Left renal cortex interstitium (tissue), 4 donors: Measurements from ENCODE around the gene PCDHB11. TPM values are rescaled to one million over a fixed set of nuclear protein-coding genes. Genes with fewer than 3 reads are reported as not detected.
"Not testable (repeated sequence)": the region's sequence is repeated elsewhere in the genome, so short reads cannot be mapped to it uniquely, and the experiment has no call there.

Experiments
- DNase-seq, 4 donors: peaks; one replicate each; pipeline ENCODE4 v3.0.0-alpha.2; 2013; ENCODE audit warnings: low read depth in 4 of 4, low spot score in 2 of 4, missing footprints in 1 of 4
- polyA plus RNA-seq, 4 donors: library from polyadenylated mRNA; unstranded; fragments of 120-200 nt; gene quantifications; one replicate each; pipeline ENCODE4 v1.2.1, GENCODE V29; 2013; ENCODE audit not compliant: insufficient read length in 4 of 4

PCDHB11 gene
- polyA plus RNA-seq, 4 donors, result 4.9 to 6.0 (median 5.6) TPM

DNA sequence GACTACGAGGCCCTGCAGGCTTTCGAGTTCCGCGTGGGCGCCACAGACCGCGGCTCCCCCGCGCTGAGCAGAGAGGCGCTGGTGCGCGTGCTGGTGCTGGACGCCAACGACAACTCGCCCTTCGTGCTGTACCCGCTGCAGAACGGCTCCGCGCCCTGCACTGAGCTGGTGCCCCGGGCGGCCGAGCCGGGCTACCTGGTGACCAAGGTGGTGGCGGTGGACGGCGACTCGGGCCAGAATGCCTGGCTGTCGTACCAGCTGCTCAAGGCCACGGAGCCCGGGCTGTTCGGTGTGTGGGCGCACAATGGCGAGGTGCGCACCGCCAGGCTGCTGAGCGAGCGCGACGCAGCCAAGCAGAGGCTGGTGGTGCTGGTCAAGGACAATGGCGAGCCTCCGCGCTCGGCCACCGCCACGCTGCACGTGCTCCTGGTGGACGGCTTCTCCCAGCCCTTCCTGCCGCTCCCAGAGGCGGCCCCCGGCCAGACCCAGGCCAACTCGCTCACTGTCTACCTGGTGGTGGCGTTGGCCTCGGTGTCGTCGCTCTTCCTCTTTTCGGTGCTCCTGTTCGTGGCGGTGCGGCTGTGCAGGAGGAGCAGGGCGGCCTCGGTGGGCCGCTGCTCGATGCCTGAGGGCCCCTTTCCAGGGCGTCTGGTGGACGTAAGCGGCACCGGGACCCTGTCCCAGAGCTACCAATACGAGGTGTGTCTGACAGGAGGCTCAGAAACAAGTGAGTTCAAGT, 15.1 kb upstream of the PCDHB11 start:
- DNase-seq, result not testable (repeated sequence)

DNA sequence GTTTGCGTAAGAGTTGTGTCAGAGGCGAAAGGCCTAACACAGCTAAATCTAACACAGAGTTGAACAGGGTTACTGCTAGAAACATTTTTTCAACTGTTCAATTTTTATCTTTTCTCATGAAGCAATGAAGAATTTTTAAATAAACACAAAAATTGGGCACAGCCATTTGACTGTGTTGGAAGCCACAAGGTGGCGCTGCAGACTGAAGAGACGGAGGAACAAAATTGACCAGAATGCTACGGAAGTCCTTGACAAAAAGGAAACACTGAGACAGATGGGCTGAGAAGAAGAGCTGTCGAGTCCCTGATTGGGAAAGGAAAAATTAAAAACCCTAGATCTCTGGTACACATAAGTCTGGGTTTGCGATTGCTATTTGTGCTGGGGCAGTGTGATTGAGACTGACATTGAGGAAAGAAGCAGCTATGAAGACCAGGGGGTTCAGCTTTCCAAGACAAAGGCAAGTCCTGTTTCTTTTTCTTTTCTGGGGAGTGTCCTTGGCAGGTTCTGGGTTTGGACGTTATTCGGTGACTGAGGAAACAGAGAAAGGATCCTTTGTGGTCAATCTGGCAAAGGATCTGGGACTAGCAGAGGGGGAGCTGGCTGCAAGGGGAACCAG, 12.4 kb upstream of the PCDHB11 start, which contains the start of gene PCDHB9:
Gene PCDHB9, plus strand, starts transcription at position 265 of the 616 bp plus-strand sequence. Its CDS starts 158 bp downstream, at position 423.
- DNase-seq, result no peak

GRCh38 chr5:141188682-141189081, 10.7 kb upstream of the PCDHB11 start:
- DNase-seq, result not testable (repeated sequence)

- not testable (repeated sequence) for DNase-seq
Observed at GRCh38 chr5:141189131-141189530, 10.3 kb upstream of the PCDHB11 start.

GRCh38 chr5:141192110-141192725, 7.2 kb upstream of the PCDHB11 start, which contains the start of gene PCDHB10:
PCDHB10 (plus strand) TSS chr5:141192353; CDS start chr5:141192553, 200 bp downstream.
- no peak for DNase-seq

- not testable (repeated sequence) for DNase-seq
Observed at GRCh38 chr5:141194332-141194731, 5.1 kb upstream of the PCDHB11 start.

DNA sequence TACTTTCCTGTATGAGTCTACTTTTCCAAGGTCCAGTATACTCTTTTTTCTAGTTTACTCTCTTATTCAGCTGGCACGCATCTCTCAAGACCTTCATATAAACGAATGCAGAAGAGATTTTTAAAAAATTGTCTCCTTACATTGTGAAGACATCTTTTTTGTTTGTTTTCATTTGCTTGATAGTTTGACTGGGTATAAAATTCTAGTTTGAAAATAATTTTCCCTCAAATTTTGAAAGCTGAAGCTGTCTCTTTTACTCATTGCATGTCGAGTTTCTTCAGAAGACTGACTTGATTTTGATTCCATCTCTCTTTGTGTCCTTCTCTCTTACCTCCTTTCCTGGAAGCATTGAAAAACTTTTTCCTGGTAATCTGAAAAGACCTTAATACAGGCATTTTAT, 3.1 kb upstream of the PCDHB11 start:
- DNase-seq, result no peak

DNA sequence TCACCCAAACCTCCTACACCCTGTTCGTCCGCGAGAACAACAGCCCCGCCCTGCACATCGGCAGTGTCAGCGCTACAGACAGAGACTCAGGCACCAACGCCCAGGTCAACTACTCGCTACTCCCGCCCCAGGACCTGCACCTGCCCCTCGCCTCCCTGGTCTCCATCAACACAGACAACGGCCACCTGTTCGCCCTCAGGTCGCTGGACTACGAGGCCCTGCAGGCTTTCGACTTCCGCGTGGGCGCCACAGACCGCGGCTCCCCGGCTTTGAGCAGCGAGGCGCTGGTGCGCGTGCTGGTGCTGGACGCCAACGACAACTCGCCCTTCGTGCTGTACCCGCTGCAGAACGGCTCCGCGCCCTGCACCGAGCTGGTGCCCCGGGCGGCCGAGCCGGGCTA, 1.7 kb downstream of the PCDHB11 start:
- DNase-seq, result not testable (repeated sequence)

DNA sequence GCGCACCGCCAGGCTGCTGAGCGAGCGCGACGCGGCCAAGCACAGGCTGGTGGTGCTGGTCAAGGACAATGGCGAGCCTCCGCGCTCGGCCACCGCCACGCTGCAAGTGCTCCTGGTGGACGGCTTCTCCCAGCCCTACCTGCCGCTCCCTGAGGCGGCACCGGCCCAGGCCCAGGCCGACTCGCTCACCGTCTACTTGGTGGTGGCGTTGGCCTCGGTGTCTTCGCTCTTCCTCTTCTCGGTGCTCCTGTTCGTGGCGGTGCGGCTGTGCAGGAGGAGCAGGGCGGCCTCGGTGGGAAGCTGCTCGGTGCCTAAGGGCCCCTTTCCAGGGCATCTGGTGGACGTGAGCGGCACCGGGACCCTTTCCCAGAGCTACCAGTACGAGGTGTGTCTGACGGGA, 2.2 kb downstream of the PCDHB11 start:
- not testable (repeated sequence) for DNase-seq

DNA sequence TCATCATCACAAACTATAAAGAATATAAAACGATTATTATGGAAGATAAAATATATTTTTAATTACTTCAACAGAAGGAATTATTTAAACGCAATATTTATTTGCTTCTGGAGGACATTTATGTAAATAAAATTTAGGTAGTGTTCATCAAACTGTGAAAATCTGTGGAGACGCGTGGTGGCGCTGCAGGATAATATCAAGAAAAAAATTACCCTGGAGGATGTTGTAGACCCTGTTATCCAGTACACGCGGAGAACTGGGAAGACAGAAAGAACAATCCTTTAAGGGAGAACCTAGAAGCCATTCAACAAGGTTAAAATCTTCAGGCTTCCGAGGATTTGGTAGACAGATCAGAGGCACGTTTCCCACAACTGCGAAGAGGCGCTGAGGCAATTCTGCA, 9.1 kb downstream of the PCDHB11 start, which contains the start of gene PCDHB12:
Gene PCDHB12, plus strand, starts transcription at position 242 of the 400 bp plus-strand sequence. CDS start 189 bp downstream, outside the sequence.
- DNase-seq, result no peak

- not testable (repeated sequence) for DNase-seq
Observed at GRCh38 chr5:141210281-141210680, 10.9 kb downstream of the PCDHB11 start.

- not testable (repeated sequence) for DNase-seq
Observed at GRCh38 chr5:141210849-141211248, 11.4 kb downstream of the PCDHB11 start.

DNA sequence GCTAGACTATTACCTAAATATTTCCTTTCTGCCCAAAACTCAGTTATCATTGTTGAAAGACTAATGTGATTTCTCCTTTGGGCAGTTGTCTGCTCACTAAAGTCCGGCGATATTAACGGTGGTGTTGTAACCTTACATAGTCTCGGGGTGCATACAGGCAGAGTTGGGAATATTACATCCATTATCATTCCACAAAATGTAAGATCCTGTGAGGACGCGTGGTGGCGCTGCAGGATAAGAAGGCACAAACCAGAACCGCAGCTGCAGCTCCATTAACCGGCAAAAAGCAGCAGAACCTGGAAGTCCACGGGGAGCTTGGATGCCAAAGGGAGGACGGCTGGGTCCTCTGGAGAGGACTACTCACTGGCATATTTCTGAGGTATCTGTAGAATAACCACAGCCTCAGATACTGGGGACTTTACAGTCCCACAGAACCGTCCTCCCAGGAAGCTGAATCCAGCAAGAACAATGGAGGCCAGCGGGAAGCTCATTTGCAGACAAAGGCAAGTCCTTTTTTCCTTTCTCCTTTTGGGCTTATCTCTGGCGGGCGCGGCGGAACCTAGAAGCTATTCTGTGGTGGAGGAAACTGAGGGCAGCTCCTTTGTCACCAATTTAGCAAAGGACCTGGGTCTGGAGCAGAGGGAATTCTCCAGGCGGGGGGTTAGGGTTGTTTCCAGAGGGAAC, 14.4 kb downstream of the PCDHB11 start, which contains the start of gene PCDHB13:
Gene PCDHB13, plus strand, starts transcription at position 264 of the 684 bp plus-strand sequence. Its CDS starts 205 bp downstream, at position 469.
- DNase-seq, result not testable (repeated sequence)

GRCh38 chr5:141214583-141214982, 15.2 kb downstream of the PCDHB11 start:
- DNase-seq, result not testable (repeated sequence)

DNA sequence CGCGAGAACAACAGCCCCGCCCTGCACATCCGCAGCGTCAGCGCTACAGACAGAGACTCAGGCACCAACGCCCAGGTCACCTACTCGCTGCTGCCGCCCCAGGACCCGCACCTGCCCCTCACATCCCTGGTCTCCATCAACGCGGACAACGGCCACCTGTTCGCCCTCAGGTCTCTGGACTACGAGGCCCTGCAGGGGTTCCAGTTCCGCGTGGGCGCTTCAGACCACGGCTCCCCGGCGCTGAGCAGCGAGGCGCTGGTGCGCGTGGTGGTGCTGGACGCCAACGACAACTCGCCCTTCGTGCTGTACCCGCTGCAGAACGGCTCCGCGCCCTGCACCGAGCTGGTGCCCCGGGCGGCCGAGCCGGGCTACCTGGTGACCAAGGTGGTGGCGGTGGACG, 16.1 kb downstream of the PCDHB11 start:
- DNase-seq, result not testable (repeated sequence)

- not testable (repeated sequence) for DNase-seq
Observed at GRCh38 chr5:141216035-141216434, 16.6 kb downstream of the PCDHB11 start.

GRCh38 chr5:141223112-141223783, 23.8 kb downstream of the PCDHB11 start, which contains the start of gene PCDHB14:
PCDHB14 (plus strand) TSS chr5:141223343; CDS start chr5:141223506, 163 bp downstream.
- no peak for DNase-seq

GRCh38 chr5:141224844-141225243, 25.4 kb downstream of the PCDHB11 start:
- not testable (repeated sequence) for DNase-seq

- DNase-seq, result not testable (repeated sequence)
Observed at GRCh38 chr5:141225421-141225820, 26.0 kb downstream of the PCDHB11 start.
